HG03060 (cell line): ENCODE results near the gene UCP2.

Source experiments
- ATAC-seq: cut with Tn5 transposase; IDR thresholded peaks from one replicate; pipeline ENCODE4 v1.9.1; 2021; ENCODE audit warnings: low read depth, moderate number of reproducible peaks; ENCODE audit not compliant: unreplicated experiment

Gene UCP2

DNA sequence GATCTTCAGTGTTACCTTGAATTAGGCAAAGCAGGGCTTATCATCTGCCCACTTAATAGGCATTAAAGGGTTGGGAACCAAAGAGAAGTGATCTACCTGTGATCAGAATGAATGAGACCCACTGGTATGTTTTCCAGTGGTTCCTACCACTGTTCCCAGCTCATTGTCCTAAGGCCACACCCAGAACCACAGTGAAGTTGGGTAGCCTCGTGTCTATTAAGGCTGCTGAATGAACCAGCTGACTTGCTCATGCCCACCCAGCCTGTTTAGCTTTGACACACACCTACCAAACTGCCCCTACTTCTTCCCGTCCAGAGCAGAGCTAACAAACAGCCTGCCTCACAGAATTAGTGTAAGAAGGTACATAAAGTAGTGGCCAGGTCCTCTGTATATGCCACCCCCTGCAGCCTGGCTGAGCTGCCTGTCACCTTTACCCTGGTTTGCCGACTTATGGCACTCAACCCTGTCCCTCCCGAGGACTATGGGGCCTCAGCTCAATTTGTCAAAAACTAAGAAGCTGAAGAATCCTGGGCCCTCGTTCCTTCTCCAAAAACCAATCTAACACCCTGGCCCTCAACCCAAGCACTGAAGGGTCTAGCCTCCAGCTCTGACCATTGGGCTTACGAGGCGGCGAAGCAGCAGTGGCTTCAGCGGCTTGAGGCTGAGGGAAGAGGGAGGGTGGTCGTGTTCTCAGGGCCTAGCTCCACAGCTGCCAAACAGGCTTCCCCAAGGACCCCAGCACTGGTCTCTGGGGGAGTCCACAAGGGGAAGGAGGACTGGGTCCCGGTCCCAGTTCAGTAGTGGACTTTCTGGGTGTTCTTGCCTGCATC lies 9.8 kb downstream of the UCP2 start:
- ATAC-seq = no peak

DNA sequence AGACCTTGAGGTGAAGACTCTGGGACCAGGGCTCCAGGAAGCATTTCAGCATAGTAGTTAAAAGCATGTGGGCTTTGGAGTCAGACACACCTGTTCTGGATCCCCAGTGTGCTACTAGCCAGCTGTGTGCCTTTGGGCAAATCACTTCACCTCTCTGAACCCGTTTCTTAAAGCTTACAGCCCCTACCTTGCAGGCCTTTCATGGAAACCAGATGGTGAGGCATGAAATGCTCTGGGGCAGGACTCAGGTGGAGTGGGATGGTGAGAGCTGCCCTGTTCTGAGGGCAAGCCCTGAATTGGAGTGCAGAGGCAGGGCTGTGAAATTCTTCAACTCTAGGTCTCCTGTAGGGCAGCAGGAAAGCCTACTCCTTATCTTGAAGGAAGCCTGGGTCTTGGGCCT lies 10.5 kb downstream of the UCP2 start:
- ATAC-seq = no peak

DNA sequence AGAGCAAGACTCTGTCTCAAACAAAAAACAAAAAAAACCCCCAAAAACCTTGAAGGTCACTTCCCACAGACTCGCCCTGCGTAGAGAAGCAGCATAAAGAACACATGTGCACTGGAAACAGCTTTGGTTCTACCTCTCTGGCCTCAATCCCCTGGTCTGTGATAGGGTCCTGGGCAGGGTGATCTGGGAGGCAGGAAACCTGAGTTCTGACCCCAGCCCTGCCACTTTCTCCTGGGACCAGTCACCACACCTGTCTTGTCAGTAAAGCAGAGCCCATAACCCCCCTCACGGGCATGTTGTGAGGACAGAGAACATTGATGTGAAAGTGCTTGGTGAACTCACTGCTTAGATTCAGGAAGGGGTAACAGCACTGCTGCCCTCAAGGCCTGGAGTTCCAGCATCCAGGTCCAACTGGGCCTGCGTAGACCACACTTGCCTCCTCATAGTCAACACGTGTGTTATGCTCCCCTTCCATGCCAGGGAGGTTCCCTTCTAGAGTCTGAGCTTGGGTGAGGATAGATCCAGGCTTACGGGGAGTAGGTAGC lies 11.4 kb downstream of the UCP2 start:
- ATAC-seq = no peak

- ATAC-seq = no peak
Measured at GRCh38 chr11:73969991-73970800, 12.4 kb downstream of the UCP2 start.

DNA sequence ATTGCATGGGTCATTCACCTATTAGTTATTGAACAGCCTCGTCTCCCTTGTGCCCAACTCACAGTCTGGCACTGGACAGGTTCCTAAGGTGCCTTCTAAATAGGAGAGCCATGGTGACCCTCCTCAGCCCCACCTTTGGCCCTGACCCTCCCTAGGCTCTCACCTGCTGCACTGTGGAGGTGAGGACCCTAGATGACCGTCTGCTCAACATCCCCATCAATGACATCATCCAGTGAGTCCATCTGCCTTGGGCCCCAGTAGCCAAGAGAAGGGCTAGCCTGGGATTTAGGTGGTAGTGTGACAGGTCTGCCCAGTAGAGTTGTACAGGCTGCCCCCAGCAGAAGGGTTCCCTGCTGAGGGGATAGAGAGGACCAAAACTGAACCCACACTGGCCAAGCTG lies 13.6 kb downstream of the UCP2 start:
- ATAC-seq = no peak

DNA sequence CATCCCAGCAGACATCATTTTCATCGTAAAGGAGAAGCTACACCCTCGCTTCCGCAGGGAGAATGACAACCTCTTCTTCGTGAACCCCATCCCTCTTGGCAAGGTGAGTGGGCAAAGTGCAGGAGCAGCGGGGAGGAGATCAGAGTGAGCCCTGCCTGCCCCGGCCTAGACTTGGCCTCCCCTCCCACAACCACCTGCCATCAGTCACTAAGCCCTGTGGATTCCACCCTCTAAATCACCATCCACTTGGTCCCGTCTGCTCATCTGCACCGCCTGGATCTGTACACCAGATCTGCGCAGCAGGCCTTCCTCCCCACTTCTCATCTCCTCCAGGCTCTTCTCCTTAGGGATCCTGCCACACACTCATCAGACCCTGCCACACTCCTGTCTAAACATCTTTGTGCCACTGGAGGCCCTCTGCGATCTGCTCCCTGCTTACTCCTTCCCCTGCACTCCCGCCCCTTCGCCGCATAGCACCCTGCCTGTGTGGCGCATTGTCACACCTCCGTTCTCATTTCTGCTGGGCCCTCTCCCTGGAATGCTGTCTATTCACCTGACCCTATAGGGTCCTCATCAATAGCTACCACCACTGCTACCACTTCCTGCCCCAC lies 14.2 kb downstream of the UCP2 start:
- ATAC-seq = no peak

DNA sequence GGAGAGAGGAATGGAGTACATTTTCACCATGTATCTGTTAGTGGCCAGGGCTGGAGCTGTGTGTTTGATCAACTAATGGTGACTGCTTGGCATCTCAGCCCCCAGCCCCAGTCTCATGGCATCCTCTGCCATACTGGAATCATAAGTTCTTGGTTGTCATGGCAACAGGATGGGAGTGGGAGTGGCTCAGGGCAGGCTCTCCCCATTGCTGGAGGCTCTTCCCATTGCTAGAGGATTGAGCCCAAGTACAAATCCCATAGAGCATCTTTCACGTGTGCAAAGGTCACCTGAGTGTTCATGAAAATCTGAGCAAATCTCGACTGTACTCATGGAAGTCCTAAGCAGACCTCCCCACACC lies 16.9 kb downstream of the UCP2 start:
- ATAC-seq = no peak

DNA sequence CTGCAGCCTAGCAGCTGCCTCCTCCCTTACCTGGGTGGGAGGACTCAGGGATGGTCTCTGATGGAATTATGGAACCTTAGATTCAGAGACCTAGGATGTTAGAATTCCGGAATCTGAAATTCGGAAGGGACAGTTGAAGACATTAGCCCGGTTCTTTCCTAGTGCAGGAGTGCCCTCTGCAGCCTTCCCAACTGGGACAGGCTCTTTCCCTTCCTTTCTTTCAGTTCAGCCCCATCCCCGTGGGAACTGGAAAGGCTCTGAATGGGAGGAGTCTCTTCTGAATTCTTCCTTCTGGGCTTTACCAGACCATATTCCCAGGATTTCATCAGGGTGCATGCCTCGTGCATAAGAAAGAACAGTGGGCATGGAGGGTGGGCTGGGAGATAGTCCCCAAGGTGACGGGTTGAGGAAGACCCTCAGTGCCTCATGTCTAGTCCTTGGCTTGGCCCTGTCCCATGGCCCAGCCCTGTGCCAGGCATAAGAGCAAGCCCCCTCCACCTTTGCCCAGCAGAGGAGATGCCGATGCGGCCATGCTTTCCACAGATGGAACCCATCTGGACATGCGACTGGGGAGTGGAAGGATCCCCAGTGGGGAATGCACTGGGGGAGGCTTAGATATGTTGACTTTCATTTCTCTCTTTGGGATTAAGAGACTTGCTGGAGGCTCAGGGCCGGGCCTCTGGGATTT lies 17.4 kb downstream of the UCP2 start:
- no peak for ATAC-seq

GRCh38 chr11:73963861-73964260 lies 18.8 kb downstream of the UCP2 start:
- no peak for ATAC-seq

DNA sequence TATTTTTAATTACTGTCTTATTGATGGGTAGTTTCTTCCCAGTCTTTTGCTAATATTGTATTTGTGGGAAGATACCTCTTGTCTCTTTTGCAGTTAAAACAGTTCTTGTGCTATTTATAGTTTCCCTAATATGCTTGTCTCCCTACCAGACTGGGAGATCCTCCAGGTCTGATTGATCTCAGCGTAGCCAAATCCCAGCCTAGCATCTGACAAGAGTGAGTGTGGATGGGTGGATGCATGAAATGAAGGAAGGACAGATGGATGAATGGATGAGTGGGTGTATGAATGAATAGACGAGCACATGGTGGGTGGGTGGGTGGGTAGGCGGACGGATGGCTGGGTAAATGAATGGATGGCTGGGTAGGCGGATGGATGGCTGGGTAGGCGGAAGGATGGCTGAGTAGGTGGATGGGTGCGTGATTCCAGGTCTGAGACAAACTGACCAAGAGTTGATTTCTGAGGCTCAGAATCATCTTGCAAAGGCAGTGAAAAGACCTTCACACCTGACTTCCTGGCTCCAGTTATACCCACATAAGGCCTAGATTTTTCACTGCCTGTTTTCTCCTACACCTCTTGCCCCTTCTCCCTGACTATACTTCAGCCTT lies 20.4 kb downstream of the UCP2 start:
- no peak for ATAC-seq

DNA sequence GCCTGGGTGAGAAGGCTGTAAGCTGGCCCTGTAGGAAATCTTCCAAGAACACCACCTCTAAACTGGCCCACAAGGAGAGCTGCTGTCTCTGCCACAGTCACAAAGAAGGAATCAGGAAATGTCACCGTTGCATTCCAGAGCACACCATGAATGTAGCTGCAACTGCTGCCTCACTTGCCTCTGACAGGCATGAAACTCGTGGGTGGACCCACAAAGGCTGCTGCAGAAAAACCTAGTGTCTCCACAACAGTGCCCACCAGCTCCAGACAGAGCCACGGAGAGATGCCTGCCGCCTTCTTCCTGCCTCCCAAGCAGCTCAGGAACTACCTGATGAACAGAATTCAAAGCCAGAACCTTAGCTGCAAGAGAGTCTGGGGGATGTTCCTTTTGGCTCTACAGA lies 21.3 kb downstream of the UCP2 start:
- no peak for ATAC-seq

DNA sequence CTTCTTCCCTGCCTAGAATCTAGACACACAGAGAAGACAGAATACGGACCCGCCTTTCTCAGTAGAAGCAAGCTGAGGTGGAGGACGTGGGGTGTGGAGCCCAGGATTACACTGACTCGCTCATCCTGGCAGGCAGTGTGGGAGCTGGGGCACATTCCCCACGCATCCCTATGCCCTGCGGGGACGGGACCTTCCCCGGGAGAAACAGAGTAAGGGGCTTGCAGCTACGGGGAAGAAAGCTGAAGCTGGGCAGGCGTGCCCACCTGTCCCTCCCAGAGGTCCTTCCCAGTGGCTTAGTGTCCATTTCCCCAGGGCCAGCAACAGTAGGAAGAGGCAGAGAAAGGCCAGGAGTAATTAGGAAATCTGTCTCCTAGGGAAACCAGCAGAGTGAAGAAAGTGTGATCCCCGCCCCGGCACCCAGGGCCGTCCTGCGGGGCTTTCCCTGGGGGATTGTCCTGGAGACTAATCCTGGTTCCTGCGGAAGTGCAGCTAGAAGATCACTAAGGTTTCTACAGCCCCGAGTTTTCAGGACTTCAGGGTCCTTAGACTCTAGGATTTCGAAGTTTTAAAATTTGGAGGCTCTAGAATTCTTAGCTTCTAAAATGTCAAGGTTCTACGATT lies 24.0 kb downstream of the UCP2 start:
- ATAC-seq = no peak

- ATAC-seq = no peak
Measured at GRCh38 chr11:73957654-73958361, 24.8 kb downstream of the UCP2 start.

DNA sequence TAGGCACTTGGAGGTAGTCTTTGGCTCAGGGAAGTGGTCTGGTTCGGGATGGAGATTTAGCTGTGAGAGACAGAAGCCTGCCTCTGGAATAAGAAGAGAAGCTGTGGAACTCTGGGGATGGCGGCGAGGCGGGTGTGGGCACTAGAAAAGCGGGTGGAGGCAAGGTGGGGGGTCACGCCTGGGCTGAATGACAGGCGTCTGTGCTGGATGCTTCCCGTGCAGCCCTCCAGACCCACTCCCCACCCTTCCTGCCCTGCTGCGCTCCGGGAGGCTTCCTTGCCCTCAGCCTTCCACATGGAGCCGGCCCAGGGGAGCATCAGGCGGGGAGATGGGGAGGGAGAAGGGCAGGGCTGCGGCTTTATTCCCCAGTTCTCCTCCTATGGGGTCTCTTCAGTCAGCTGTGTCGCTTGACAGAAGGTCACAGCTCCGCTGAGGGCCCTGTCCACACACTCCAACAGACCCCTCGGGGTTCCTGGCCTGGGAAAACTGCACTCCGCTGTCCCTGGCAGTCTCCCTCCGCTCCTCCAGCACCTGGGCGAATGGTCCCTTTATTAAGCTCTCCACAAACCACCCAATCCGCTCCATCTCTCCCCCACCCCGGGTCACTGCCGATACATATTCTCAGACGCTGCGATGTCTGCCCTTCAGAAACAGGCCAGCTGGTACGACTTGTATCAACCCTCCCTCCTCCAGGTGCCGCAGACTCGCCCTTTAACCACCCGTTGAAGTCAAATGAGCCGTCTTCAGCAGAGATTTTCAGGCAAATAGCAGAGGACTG lies 25.6 kb downstream of the UCP2 start:
- no peak for ATAC-seq

GRCh38 chr11:73951797-73952196 lies 30.8 kb downstream of the UCP2 start:
- ATAC-seq = no peak

DNA sequence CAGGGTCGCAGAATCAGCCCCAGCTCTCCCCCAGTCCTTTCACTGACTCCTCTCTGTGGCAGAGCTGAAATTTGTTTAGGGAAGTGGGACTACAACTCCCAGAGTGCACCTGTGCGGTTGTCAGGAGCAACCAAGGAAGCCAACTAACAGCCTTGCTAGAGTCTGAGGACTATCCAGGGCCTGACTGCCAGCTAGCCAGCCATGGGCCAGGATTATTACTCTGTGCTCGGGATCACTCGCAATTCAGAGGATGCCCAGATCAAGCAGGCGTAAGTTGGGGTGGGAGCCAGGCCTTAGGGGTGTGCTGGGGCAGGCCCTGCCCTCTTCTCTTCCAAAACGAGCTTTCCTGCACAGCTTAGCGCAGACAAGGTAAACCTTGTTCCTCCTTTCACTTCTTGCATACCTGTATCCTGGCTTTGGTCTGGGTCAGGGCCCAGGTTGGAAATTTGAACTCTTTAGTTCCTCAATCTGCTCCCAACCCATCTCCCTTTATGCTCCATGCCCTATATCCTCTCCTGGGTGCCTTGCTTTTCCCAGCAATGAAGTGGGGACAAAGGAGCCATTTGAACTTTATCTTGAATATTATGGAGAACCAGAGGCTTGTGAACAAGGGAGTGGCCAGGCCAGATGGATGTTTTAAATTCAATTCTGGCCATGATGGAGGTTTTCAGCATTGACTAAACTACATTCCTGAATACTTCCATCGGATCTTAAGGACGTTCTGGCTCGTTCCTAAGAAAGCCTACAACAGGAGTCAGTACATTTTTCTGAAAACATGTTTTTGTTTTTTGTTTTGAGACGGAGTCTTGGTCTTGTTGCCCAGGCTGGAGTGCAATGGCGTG lies 31.6 kb downstream of the UCP2 start, which contains the start of gene DNAJB13:
Gene DNAJB13, plus strand, starts transcription at position 158 of the 842 bp plus-strand sequence. Its CDS starts 44 bp downstream, at position 202.
- peak; percentile 61 for ATAC-seq

- no peak for ATAC-seq
Measured at GRCh38 chr11:73949912-73950311, 32.7 kb downstream of the UCP2 start.
